DMS114 treated with DMSO at 0.1 percent for 48 hours (cell line): ENCODE measurements around the gene POLR1C.
A peak's percentile ranks its signal among the peaks of the same experiment; 100 is the strongest.
"Not testable (repeated sequence)": the region's sequence is repeated elsewhere in the genome, so short reads cannot be mapped to it uniquely, and the experiment has no call there.

Experiments used
- DNase-seq: peaks from one replicate; lab custom pipeline; 2025; ENCODE audit not compliant: unreplicated experiment; lab: John Stamatoyannopoulos, UW

POLR1C gene

GRCh38 chr6:43492673-43493072, 24.2 kb upstream of the POLR1C start:
- no peak for DNase-seq

GRCh38 chr6:43493230-43493629, 23.7 kb upstream of the POLR1C start:
- no peak for DNase-seq

GRCh38 chr6:43493833-43494232, 23.1 kb upstream of the POLR1C start:
- no peak for DNase-seq

- no peak for DNase-seq
Observed at GRCh38 chr6:43494321-43494720, 22.6 kb upstream of the POLR1C start.

- DNase-seq, result no peak
Observed at GRCh38 chr6:43494766-43495165, 22.1 kb upstream of the POLR1C start.

GRCh38 chr6:43495409-43495941, 21.4 kb upstream of the POLR1C start:
- DNase-seq, result no peak

- DNase-seq, result no peak
Observed at GRCh38 chr6:43496370-43497128, 20.3 kb upstream of the POLR1C start.

GRCh38 chr6:43497129-43497396, 19.8 kb upstream of the POLR1C start:
- no peak for DNase-seq

GRCh38 chr6:43497689-43498088, 19.2 kb upstream of the POLR1C start:
- no peak for DNase-seq

GRCh38 chr6:43498291-43498690, 18.6 kb upstream of the POLR1C start:
- not testable (repeated sequence) for DNase-seq

- no peak for DNase-seq
Observed at GRCh38 chr6:43499028-43499815, 17.7 kb upstream of the POLR1C start.

GRCh38 chr6:43500921-43501320, 16.0 kb upstream of the POLR1C start:
- no peak for DNase-seq

- DNase-seq, result no peak
Observed at GRCh38 chr6:43502666-43503065, 14.2 kb upstream of the POLR1C start.

- no peak for DNase-seq
Observed at GRCh38 chr6:43503443-43503842, 13.4 kb upstream of the POLR1C start.

- DNase-seq, result no peak
Observed at GRCh38 chr6:43504756-43505593, 11.9 kb upstream of the POLR1C start.

- no peak for DNase-seq
Observed at GRCh38 chr6:43505718-43506117, 11.2 kb upstream of the POLR1C start.

- DNase-seq, result no peak
Observed at GRCh38 chr6:43506171-43506570, 10.7 kb upstream of the POLR1C start.

GRCh38 chr6:43506667-43507471, 10.0 kb upstream of the POLR1C start:
- peak; percentile 81 for DNase-seq

GRCh38 chr6:43508481-43509141, 8.3 kb upstream of the POLR1C start:
- DNase-seq, result no peak
